Endothelial cell of umbilical vein (primary cell): ENCODE results near the gene SLC2A8. TPM values are rescaled to one million over a fixed set of nuclear protein-coding genes. Genes with fewer than 3 reads are reported as not detected.

Source experiments
- BruUV-seq: library from RNA; stranded (reverse); fragments of 400-500 nt; replicated peaks from 2 replicates; lab custom pipeline; 2021; lab: Mats Ljungman, UMichigan
- CTCF ChIA-PET: fragments of 300-600, 350-600 bp; sonication (Branson Sonifier 250); formaldehyde crosslinking; loops from one replicate; lab custom pipeline; 2021; ENCODE audit warnings: antibody characterized with exemption, inconsistent platforms; lab: Charles Lee
- POLR2A ChIA-PET: fragments of 300-600, 350-600 bp; sonication (Branson Sonifier 250); formaldehyde crosslinking; loops from one replicate; lab custom pipeline; 2021; ENCODE audit warnings: antibody characterized with exemption, inconsistent platforms; lab: Charles Lee
- DNase-seq: peaks from one replicate; pipeline ENCODE4 v3.0.0-alpha.2; 2011; ENCODE audit warnings: low read depth, low spot score
- FAIRE-seq: peaks from 2 replicates; lab custom pipeline; 2011; peaks lifted over from hg19 to GRCh38; lab: Jason Lieb, UNC
- H2AFZ ChIP-seq: 2 replicates; pipeline ENCODE4 v1.6.0; 2012; ENCODE audit warnings: low read depth, low read length, control low read depth, inconsistent platforms
- H3K27ac ChIP-seq: 2 replicates; pipeline ENCODE4 v1.5.1; 2011; ENCODE audit warnings: low read depth, mild to moderate bottlenecking, control low read depth, low read length, moderate library complexity; ENCODE audit not compliant: insufficient read depth
- H3K27me3 ChIP-seq, 2 experiments: 2 replicates each; pipeline versions ENCODE4 v1.6.0 to v1.6.1; 2011; ENCODE audit warnings: low read length in 2 of 2, mixed read lengths in 1 of 2; ENCODE audit not compliant: control insufficient read depth in 2 of 2, insufficient read depth in 2 of 2
- H3K36me3 ChIP-seq, 2 experiments: 2 replicates in 1 of 2; 3 replicates in 1 of 2; pipeline ENCODE4 v1.5.1; 2011; ENCODE audit warnings: low read length in 2 of 2, mild to moderate bottlenecking in 1 of 2, moderate library complexity in 1 of 2; ENCODE audit not compliant: control insufficient read depth in 2 of 2, insufficient read depth in 2 of 2; ENCODE audit errors: extremely low read depth in 1 of 2
- H3K4me1 ChIP-seq: 3 replicates; pipeline ENCODE4 v1.5.1; 2011; ENCODE audit warnings: mild to moderate bottlenecking, low read length; ENCODE audit not compliant: control insufficient read depth, insufficient read depth; ENCODE audit errors: extremely low read depth
- H3K4me2 ChIP-seq: 2 replicates; pipeline ENCODE4 v1.6.1; 2011; ENCODE audit warnings: low read length, control low read depth, mixed read lengths; ENCODE audit not compliant: insufficient read depth
- H3K4me3 ChIP-seq, 3 experiments: fragments of 200-600 bp in 1 of 3; sonication (generic), shearing (Covaris generic) in 1 of 3; replicated peaks in 1 of 3; 2 replicates each; pipeline ENCODE4 v1.5.1; 2011 to 2016; ENCODE audit warnings: control low read depth in 3 of 3, low read length in 3 of 3, mild to moderate bottlenecking in 2 of 3, inconsistent platforms in 1 of 3, low read depth in 1 of 3, moderate library complexity in 1 of 3; ENCODE audit not compliant: insufficient read depth in 1 of 3
- H3K79me2 ChIP-seq: 2 replicates; pipeline ENCODE4 v1.6.0; 2012; ENCODE audit warnings: low read length, inconsistent platforms; ENCODE audit not compliant: control insufficient read depth, insufficient read depth
- H3K9ac ChIP-seq: replicated peaks from 2 replicates; pipeline ENCODE3; 2011; ENCODE audit warnings: low read length, control low read depth; ENCODE audit not compliant: insufficient read depth; ENCODE audit errors: extremely low read depth
- H3K9me1 ChIP-seq: replicated peaks from 3 replicates; pipeline ENCODE4 v1.6.0; 2011; ENCODE audit warnings: mild to moderate bottlenecking, low read length; ENCODE audit not compliant: control insufficient read depth, insufficient read depth; ENCODE audit errors: extremely low read depth
- H3K9me3 ChIP-seq: replicated peaks from 2 replicates; pipeline ENCODE4 v1.5.1; 2012; ENCODE audit warnings: low read length, inconsistent platforms; ENCODE audit not compliant: control insufficient read depth, insufficient read depth
- H4K20me1 ChIP-seq: replicated peaks from 2 replicates; pipeline ENCODE3; 2011; ENCODE audit warnings: mild to moderate bottlenecking, low read length; ENCODE audit not compliant: control insufficient read depth, insufficient read depth; ENCODE audit errors: extremely low read depth
- EZH2 ChIP-seq: IDR thresholded peaks from 2 replicates; pipeline ENCODE4 v1.6.1; 2012; ENCODE audit warnings: borderline replicate concordance, low read depth, mild to moderate bottlenecking, moderate library complexity, low read length, inconsistent platforms; ENCODE audit not compliant: severe bottlenecking
- FOS ChIP-seq: IDR thresholded peaks from 2 replicates; pipeline ENCODE4 v1.6.1; 2011; ENCODE audit warnings: mild to moderate bottlenecking, low read length, moderate library complexity, borderline replicate concordance; ENCODE audit not compliant: insufficient read depth
- GATA2 ChIP-seq: IDR thresholded peaks from 2 replicates; pipeline ENCODE4 v1.7.0; 2011; ENCODE audit warnings: low read depth, mild to moderate bottlenecking, moderate library complexity, mixed read lengths, low read length; ENCODE audit not compliant: insufficient read length, insufficient read depth
- JUN ChIP-seq: IDR thresholded peaks from 2 replicates; pipeline ENCODE4 v1.6.1; 2011; ENCODE audit warnings: borderline replicate concordance, low read depth; ENCODE audit not compliant: insufficient read length, insufficient read depth
- MYC ChIP-seq: IDR thresholded peaks from one replicate; pipeline ENCODE4 v1.6.1; 2011; ENCODE audit warnings: mild to moderate bottlenecking, low read depth, low read length
- POLR2A ChIP-seq: IDR thresholded peaks from 2 replicates; pipeline ENCODE4 v1.6.1; 2012; ENCODE audit warnings: low read depth, mild to moderate bottlenecking, control low read depth, low read length
- POLR2AphosphoS5 ChIP-seq: IDR thresholded peaks from 2 replicates; pipeline ENCODE4 v1.6.1; 2012; ENCODE audit warnings: low read depth, mild to moderate bottlenecking, control low read depth, low read length, moderate library complexity; ENCODE audit not compliant: insufficient read depth
- dilution Hi-C: fragments of 300-500 bp; cut with MboI; formaldehyde crosslinking; loops from one replicate; pipeline ENCODE4 v1.15.0; 2019; ENCODE audit warnings: low sequenced_read_pairs; ENCODE audit not compliant: extremely low pct_ligation_motif_present
- intact Hi-C: fragments of 100-400 bp; cut with micrococcal nuclease; formaldehyde crosslinking; loops from one replicate; pipeline ENCODE4 v1.10.0; 2022
- polyA plus RNA-seq, 4 experiments: library from polyadenylated mRNA; depleted of rRNA in 3 of 4; stranded (reverse) in 3 of 4; unstranded in 1 of 4; fragments of >200 nt; gene quantifications; 2 replicates each; pipeline versions ENCODE4 v1.2.1 to v1.2.3, GENCODE V29; 2011 to 2012; ENCODE audit warnings: missing spikeins in 1 of 4
- total RNA-seq: library from RNA; stranded (reverse); gene quantifications from 2 replicates; pipeline ENCODE4 v1.2.3, GENCODE V29; 2021
- TF ChIP-seq, protein P1 (sequence below): IDR thresholded peaks from 2 replicates; pipeline ENCODE4 v1.6.1; 2011; ENCODE audit not compliant: insufficient read depth, insufficient read length
- TF ChIP-seq, protein P2 (sequence below), 2 donors: IDR thresholded peaks; 1 replicate in 1 of 2; 2 replicates in 1 of 2; pipeline ENCODE4 v1.5.1; 2011; ENCODE audit warnings: low read length in 2 of 2, mild to moderate bottlenecking in 2 of 2, moderate library complexity in 2 of 2, control low read depth in 1 of 2, inconsistent platforms in 1 of 2, low read depth in 1 of 2; ENCODE audit not compliant: insufficient read depth in 1 of 2; ENCODE audit errors: extremely low read depth in 1 of 2

The SLC2A8 gene
- total and polyA plus RNA-seq, 2 donors (not counting 3 experiments of a cell fraction or from before 2014, with no cell fraction given), result 19.3 to 26.1 TPM

DNA sequence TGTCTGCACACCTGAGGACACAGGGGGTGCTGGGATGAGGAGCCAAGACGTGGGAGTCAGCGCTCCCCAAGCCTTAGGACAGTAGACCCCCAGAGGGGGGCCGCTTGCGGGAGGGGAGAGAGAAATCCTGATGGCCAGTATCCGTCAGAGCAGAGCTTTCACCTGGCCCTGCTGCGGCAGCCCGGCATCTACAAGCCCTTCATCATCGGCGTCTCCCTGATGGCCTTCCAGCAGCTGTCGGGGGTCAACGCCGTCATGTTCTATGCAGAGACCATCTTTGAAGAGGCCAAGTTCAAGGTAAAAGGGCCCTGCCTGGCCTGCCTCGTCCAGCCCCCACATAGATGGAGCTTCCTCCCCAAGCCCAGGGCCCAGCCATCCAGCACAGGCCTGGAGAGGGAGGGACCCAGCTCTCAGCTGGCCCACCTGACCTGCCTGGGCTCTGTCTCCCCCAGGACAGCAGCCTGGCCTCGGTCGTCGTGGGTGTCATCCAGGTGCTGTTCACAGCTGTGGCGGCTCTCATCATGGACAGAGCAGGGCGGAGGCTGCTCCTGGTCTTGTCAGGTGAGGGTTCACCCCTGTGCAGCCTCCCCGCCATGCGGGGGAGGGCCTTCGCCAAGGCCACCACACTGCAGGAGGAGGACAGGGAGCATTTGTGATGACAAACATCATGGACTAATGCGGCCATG is 6.7 kb downstream of the SLC2A8 start:
- Histone ChIP-seq H4K20me1 (no peaks in the 10 kb centered on the region), H3K36me3 (peaks cover 3 to 6% of the 10 kb centered on the region in 2 experiments), H3K9me3 (no peaks in the 10 kb centered on the region), H3K4me2 (no peak overlapping the region), H3K4me3 (no peak overlapping the region), H3K27me3 (no peaks in the 10 kb centered on the region), H3K27ac (no peak overlapping the region), H3K4me1 (no peaks in the 10 kb centered on the region), H3K9ac (no peak overlapping the region), H3K9me1 (no peaks in the 10 kb centered on the region), H2AFZ (no peak overlapping the region), H3K79me2 (no peaks in the 10 kb centered on the region)
- BruUV-seq, result no TSS peak
- dilution Hi-C loops (no loop called here), intact Hi-C loops (no loop called here)
- CTCF ChIA-PET, result interaction anchor here (0.6 kb wide), 1 partner anchor 10 kb away, joined by 5 read pairs; no protein-coding TSS in a partner anchor
- TF ChIP-seq POLR2AphosphoS5, result no peak
- no peak for TF ChIP-seq FOS
- TF ChIP-seq MYC, result no peak
- TF ChIP-seq POLR2A, result no peak
- TF ChIP-seq JUN, result no peak
- TF ChIP-seq GATA2, result no peak
- TF ChIP-seq EZH2, result no peak
- TF ChIP-seq, protein P1, sequence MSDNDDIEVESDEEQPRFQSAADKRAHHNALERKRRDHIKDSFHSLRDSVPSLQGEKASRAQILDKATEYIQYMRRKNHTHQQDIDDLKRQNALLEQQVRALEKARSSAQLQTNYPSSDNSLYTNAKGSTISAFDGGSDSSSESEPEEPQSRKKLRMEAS, result no peak
- TF ChIP-seq, protein P2, sequence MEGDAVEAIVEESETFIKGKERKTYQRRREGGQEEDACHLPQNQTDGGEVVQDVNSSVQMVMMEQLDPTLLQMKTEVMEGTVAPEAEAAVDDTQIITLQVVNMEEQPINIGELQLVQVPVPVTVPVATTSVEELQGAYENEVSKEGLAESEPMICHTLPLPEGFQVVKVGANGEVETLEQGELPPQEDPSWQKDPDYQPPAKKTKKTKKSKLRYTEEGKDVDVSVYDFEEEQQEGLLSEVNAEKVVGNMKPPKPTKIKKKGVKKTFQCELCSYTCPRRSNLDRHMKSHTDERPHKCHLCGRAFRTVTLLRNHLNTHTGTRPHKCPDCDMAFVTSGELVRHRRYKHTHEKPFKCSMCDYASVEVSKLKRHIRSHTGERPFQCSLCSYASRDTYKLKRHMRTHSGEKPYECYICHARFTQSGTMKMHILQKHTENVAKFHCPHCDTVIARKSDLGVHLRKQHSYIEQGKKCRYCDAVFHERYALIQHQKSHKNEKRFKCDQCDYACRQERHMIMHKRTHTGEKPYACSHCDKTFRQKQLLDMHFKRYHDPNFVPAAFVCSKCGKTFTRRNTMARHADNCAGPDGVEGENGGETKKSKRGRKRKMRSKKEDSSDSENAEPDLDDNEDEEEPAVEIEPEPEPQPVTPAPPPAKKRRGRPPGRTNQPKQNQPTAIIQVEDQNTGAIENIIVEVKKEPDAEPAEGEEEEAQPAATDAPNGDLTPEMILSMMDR (IDR thresholded peaks at IDR 0.05; ENCODE audit: extremely low read depth in 1 of 2, insufficient read depth in 1 of 2, low read depth in 1 of 2, low read length in 2 of 2), result no peak
- no peak for FAIRE-seq
- DNase-seq, result no peak
- POLR2A ChIA-PET, result no interaction called here
